IPS-NIHi11 (cell line): Measurements from ENCODE around the gene IL1RAPL2.
"Not testable (repeated sequence)": the region's sequence is repeated elsewhere in the genome, so short reads cannot be mapped to it uniquely, and the experiment has no call there.

Experiments
- DNase-seq: peaks from one replicate; pipeline ENCODE4 v3.0.0; 2012; ENCODE audit warnings: mixed read lengths, low spot score

Gene IL1RAPL2

DNA sequence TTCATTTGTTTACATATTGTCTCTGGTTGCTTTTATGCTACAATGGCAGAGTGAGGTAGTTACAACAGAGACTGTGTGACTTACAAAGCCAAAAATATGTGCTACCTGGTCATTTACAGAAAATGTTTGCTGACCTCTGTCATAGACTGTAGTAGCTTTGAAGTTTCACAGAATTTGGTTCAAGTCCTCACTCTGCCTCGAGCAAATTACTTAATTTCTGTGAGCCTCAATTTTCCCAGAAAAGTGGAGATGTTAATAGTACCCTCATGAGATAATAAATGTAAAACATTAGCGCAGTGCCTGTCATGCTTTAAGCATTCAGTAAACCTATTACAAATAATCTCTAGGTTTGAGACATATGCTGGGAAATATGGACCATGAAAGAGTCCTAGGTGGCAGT lies 1237.9 kb downstream of the IL1RAPL2 start:
- DNase-seq, result no peak

DNA sequence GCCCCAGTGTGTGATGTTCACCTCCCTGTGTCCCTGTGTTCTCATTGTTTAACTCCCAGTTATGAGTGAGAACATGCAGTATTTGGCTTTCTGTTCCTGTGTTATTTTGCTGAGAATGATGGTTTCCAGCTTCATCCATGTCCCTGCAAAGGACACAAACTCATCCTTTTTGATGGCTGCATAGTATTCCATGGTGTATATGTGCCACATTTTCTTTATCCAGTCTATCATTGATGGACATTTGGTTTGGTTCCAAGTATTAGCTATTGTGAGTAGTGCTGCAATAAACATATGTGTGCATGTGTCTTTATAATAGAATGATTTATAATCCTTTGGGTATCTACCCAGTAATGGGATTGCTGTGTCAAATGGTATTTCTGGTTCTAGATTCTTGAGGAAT lies 1239.7 kb downstream of the IL1RAPL2 start:
- DNase-seq, result not testable (repeated sequence)

DNA sequence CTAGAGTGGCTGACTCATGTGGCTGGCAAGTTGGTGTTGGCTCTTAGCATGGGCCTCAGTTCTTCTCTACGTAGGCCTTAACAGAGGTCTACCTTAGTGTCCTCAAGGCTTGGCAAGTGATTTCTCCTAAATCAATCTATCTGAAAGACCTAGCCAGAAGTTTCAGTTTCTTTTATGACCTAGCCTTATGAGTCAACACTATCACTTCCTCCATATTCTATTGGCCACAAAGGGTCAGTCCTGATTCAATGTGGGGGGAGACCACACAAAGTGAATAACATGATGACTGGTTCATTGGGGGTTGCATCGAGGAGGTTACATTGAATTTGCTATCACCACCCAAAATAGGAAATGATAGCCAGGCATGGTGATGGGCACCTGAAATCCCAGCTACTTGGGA lies 1250.5 kb downstream of the IL1RAPL2 start:
- DNase-seq, result no peak
